Spinal cord (tissue), 10 donors: ENCODE data around the gene RRAGA. TPM values are rescaled to one million over a fixed set of nuclear protein-coding genes. Genes with fewer than 3 reads are reported as not detected.
"Not testable (repeated sequence)": the region's sequence is repeated elsewhere in the genome, so short reads cannot be mapped to it uniquely, and the experiment has no call there.

ENCODE experiments used
- DNase-seq, 6 donors: peaks; one replicate each; pipeline versions ENCODE4 v3.0.0 to v3.0.0-alpha.2; 2013 to 2015; ENCODE audit warnings: low spot score in 6 of 6, low read depth in 4 of 6
- H3K27ac ChIP-seq: one replicate; pipeline ENCODE4 v1.5.1; 2013; ENCODE audit warnings: low read depth, low read length, control low read depth
- H3K27me3 ChIP-seq: one replicate; pipeline ENCODE4 v1.6.1; 2013; ENCODE audit warnings: low read length; ENCODE audit not compliant: control insufficient read depth, insufficient read depth
- H3K36me3 ChIP-seq: one replicate; pipeline ENCODE4 v1.6.1; 2013; ENCODE audit warnings: low read length; ENCODE audit not compliant: control insufficient read depth, insufficient read depth
- H3K4me1 ChIP-seq: one replicate; pipeline ENCODE4 v1.6.1; 2013; ENCODE audit warnings: low read length; ENCODE audit not compliant: control insufficient read depth, insufficient read depth
- H3K4me3 ChIP-seq: one replicate; pipeline ENCODE4 v1.5.1; 2013; ENCODE audit warnings: low read depth, low read length, control low read depth
- H3K9me3 ChIP-seq: one replicate; pipeline ENCODE4 v1.6.1; 2013; ENCODE audit warnings: low read length; ENCODE audit not compliant: control insufficient read depth, insufficient read depth
- WGBS: methylation state at CpG from one replicate; pipeline ENCODE4 v1.1.5; 2013; ENCODE audit warnings: missing lambda C conversion rate; ENCODE audit not compliant: insufficient coverage; 5-methylcytosine and 5-hydroxymethylcytosine counted together
- long read RNA-seq, 4 donors: transcript quantifications; one replicate each; lab custom pipeline, GENCODE V29; 2026
- polyA plus RNA-seq, 2 donors: library from polyadenylated mRNA; unstranded; fragments of 120-200 nt; gene quantifications; one replicate each; pipeline ENCODE4 v1.2.1, GENCODE V29; 2013; ENCODE audit not compliant: insufficient read length in 2 of 2
- total RNA-seq, 2 donors: library from RNA; depleted of rRNA in 1 of 2; stranded (reverse); fragments of 120-200 nt in 1 of 2; fragments of >200 nt in 1 of 2; gene quantifications; one replicate each; pipeline versions ENCODE4 v1.2.3 to v1.2.4, GENCODE V29; 2013 to 2014
- donor health status: healthy.

The RRAGA gene, protein sequence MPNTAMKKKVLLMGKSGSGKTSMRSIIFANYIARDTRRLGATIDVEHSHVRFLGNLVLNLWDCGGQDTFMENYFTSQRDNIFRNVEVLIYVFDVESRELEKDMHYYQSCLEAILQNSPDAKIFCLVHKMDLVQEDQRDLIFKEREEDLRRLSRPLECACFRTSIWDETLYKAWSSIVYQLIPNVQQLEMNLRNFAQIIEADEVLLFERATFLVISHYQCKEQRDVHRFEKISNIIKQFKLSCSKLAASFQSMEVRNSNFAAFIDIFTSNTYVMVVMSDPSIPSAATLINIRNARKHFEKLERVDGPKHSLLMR
- total RNA-seq (10 to 100 TPM; 48.7 to 67.1 TPM), polyA plus RNA-seq (100 to 1,000 TPM; 155 to 164 TPM)
- long read RNA-seq, donor 1, transcript RRAGA-201 (1 exons, 1,589 nt): major isoform, 226 of 226 reads
- long read RNA-seq, donor 1, partial matches to known transcripts: 0 of 226 reads
- long read RNA-seq, donor 1, other reads (novel, unspliced or antisense): 0 of 226 reads
- long read RNA-seq, donor 2, transcript RRAGA-201 (1 exons, 1,589 nt): major isoform, 65 of 65 reads
- long read RNA-seq, donor 2, partial matches to known transcripts: 0 of 65 reads
- long read RNA-seq, donor 2, other reads (novel, unspliced or antisense): 0 of 65 reads
- long read RNA-seq, donor 3, transcript RRAGA-201 (1 exons, 1,589 nt): major isoform, 83 of 83 reads
- long read RNA-seq, donor 3, partial matches to known transcripts: 0 of 83 reads
- long read RNA-seq, donor 3, other reads (novel, unspliced or antisense): 0 of 83 reads
- long read RNA-seq, donor 4, transcript RRAGA-201 (1 exons, 1,589 nt): major isoform, 165 of 165 reads
- long read RNA-seq, donor 4, partial matches to known transcripts: 0 of 165 reads
- long read RNA-seq, donor 4, other reads (novel, unspliced or antisense): 0 of 165 reads

- Histone ChIP-seq H3K27ac (peak within 1 kb of the TSS; percentile 99), H3K27me3 (no peaks in the 10 kb centered on the region), H3K36me3 (no peaks in the 10 kb centered on the region), H3K4me1 (peaks cover 15% of the 10 kb centered on the region), H3K9me3 (no peaks in the 10 kb centered on the region), H3K4me3 (peak within 1 kb of the TSS; percentile 80)
- 0% methylated on average over 77 of the region's 82 CpGs for WGBS
- DNase-seq: peak; percentile 90 to 99 (median 94)
Observed at GRCh38 chr9:19048966-19049916, at the start of gene RRAGA. TSS of gene RRAGA (plus strand) at chr9:19049427. CDS start at chr9:19049660, 233 bp downstream.

DNA sequence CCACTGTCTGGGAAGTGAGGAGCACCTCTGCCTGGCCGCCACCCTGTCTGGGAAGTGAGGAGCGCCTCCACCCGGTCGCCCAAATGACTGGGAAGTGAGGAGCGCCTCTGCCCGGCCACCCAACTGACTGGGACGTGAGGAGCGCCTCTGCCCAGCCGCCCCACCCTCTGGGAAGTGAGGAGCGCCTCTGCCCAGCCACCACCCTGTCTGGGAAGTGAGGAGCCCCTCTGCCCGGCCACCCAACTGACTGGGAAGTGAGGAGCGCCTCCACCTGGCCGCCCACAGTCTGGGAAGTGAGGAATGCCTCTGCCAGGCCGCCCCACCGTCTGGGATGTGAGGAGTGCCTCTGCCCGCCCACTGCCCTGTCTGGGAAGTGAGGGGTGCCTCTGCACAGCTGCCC lies 49.1 kb upstream of the RRAGA start:
- WGBS: 88% methylated on average over 16 of the region's 16 CpGs
- Histone ChIP-seq H3K4me3 (no peak overlapping the region), H3K9me3 (peaks cover 5% of the 10 kb centered on the region), H3K4me1 (no peaks in the 10 kb centered on the region), H3K27ac (no peak overlapping the region), H3K36me3 (no peaks in the 10 kb centered on the region), H3K27me3 (no peaks in the 10 kb centered on the region)
- DNase-seq: no peak

DNA sequence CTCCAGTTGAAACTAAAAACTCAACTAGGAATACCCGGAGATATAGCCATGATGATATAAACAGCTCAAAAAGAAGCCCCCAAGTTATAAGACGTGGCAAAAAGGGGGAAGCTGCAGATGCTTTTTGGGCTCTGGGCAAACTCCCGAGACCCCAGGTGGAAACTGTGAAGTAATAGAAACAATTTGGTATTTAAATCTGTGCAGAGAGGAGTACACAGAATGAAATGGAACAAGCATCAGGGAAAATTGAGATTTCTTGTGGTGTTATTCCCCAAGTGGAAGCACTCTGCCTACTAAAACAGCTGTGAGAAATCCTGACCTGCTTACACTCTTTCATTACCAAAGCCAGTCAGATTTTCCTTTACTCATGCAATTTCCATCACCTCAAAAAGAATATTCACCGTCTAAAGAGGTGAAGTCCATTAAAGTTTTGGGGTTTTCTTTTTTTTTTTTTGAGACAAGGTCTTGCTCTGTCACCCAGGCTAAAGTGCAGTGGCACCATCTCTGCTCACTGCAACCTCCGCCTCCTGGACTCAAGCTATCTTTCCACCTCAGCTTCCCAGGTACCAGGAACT lies 39.7 kb upstream of the RRAGA start:
- Histone ChIP-seq H3K4me3 (no peak overlapping the region), H3K27ac (no peak overlapping the region), H3K9me3 (no peaks in the 10 kb centered on the region), H3K36me3 (no peaks in the 10 kb centered on the region), H3K4me1 (peaks cover 12% of the 10 kb centered on the region), H3K27me3 (no peaks in the 10 kb centered on the region)
- 83% methylated on average over 2 of the region's 5 CpGs for WGBS
- no peak for DNase-seq

- Histone ChIP-seq H3K27ac (no peak overlapping the region), H3K9me3 (no peaks in the 10 kb centered on the region), H3K4me3 (no peak overlapping the region), H3K36me3 (no peaks in the 10 kb centered on the region), H3K27me3 (no peaks in the 10 kb centered on the region), H3K4me1 (no peaks in the 10 kb centered on the region)
- WGBS: 75% methylated on average over 4 of the region's 4 CpGs
- DNase-seq: peak in 1 of 6 donors; percentile 43
Observed at GRCh38 chr9:19018201-19018600, 31.0 kb upstream of the RRAGA start.

GRCh38 chr9:19020886-19021455 lies 28.3 kb upstream of the RRAGA start:
- H3K9me3 ChIP-seq: no peaks in the 10 kb centered on the region
- no peak for DNase-seq
- 94% methylated on average over 2 of the region's 3 CpGs for WGBS
- no peaks in the 10 kb centered on the region for H3K27me3 ChIP-seq
- no peaks in the 10 kb centered on the region for H3K36me3 ChIP-seq
- H3K4me1 ChIP-seq: no peaks in the 10 kb centered on the region
- H3K4me3 ChIP-seq: no peak overlapping the region
- no peak overlapping the region for H3K27ac ChIP-seq

DNA sequence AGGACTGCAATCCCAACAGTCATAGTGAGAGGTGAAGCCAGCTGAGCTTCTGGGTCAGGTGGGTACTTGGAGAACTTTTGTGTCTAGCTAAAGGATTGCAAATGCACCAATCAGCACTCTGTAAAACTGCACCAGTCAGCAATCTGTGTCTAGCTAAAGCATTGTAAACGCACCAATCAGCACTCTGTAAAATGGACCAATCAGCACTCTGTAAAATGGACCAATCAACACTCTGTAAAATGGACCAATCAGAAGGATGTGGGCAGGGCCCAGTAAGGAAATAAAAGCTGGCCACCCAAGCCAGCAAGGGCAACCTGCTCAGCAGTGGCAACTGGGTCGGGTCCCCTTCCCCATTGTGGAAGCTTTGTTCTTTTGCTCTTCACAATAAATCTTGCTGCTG lies 27.6 kb upstream of the RRAGA start:
- H3K27ac ChIP-seq, DNase-seq, H3K27me3 ChIP-seq, H3K4me3 ChIP-seq, H3K4me1 ChIP-seq, H3K36me3 ChIP-seq, H3K9me3 ChIP-seq: not testable (repeated sequence)
- WGBS: 85% methylated on average over 2 of the region's 2 CpGs

DNA sequence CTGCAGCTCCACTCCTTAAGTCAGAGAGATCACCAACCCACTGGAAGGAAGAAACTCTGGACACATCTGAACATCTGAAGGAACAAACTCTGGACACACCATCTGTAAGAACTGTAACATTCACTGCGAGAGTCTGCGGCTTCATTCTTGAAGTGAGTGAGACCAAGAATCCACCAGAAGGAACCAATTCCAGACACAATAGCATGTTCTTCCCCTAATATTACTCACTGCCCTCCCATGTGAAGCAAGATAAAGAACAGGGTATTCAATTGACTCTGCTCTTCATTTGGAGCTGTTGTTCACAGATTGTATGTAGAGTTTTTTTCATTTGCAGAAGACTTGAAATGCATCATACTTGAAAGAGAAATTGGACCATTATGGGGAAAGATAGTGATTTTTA lies 27.0 kb upstream of the RRAGA start:
- DNase-seq: no peak
- no peaks in the 10 kb centered on the region for H3K27me3 ChIP-seq
- H3K9me3 ChIP-seq: no peaks in the 10 kb centered on the region
- H3K36me3 ChIP-seq: no peaks in the 10 kb centered on the region
- H3K4me1 ChIP-seq: no peaks in the 10 kb centered on the region
- WGBS: no CpG with 5 or more reads among the region's 2 CpGs
- no peak overlapping the region for H3K4me3 ChIP-seq
- H3K27ac ChIP-seq: no peak overlapping the region

DNA sequence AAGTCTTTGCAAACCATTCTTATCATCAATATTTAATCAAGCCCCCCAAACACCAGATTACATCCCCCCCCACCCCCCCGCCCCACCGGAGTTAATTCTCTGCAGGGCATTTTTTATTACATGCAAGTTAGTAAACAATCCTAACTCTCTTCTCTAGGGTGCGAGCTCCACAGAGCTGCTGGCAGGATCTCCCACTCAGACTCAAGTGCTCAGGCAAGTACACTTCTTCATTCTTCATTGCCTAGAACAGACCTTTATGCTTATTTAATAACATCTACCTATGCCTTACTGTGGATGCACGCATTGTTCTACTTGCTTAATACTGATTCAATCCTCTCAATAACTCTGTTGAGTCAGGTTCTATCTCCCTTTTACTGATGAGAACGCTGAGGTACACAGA lies 26.1 kb upstream of the RRAGA start:
- Histone ChIP-seq H3K27ac (no peak overlapping the region), H3K36me3 (no peaks in the 10 kb centered on the region), H3K27me3 (no peaks in the 10 kb centered on the region), H3K4me1 (no peaks in the 10 kb centered on the region), H3K4me3 (no peak overlapping the region), H3K9me3 (no peaks in the 10 kb centered on the region)
- no peak for DNase-seq
- WGBS: 95% methylated on average over 3 of the region's 5 CpGs
